WTC11 (cell line): ENCODE data around the gene ITGA3. TPM values are rescaled to one million over a fixed set of nuclear protein-coding genes. Genes with fewer than 3 reads are reported as not detected.

Source experiments
- ATAC-seq: fragments of 200-7000 bp; cut with Tn5 transposase; 2 replicates; pipeline ENCODE4 v1.10.0; 2021; ENCODE audit warnings: mild to moderate bottlenecking, moderate library complexity
- CTCF ChIA-PET: fragments of 300-600 bp; sonication (Branson Sonifier 250); formaldehyde crosslinking; loops from one replicate; lab custom pipeline; 2021; ENCODE audit warnings: antibody characterized with exemption; lab: Charles Lee
- POLR2A ChIA-PET: fragments of 350-600 bp; sonication (Branson Sonifier 250); formaldehyde crosslinking; loops from one replicate; lab custom pipeline; 2021; ENCODE audit warnings: antibody characterized with exemption; lab: Charles Lee
- DNase-seq: peaks from one replicate; pipeline ENCODE4 v3.0.0; 2021; ENCODE audit warnings: low spot score
- H3K27ac Mint-ChIP-seq: 2 replicates; pipeline ENCODE4 v1.8.0; 2021; ENCODE audit warnings: mixed read lengths
- H3K27me3 Mint-ChIP-seq: 2 replicates; pipeline ENCODE4 v1.8.0; 2021; ENCODE audit warnings: low read depth, mild to moderate bottlenecking, moderate library complexity, mixed read lengths
- H3K36me3 Mint-ChIP-seq: 2 replicates; pipeline ENCODE4 v1.8.0; 2021; ENCODE audit warnings: mixed read lengths
- H3K4me1 Mint-ChIP-seq: 2 replicates; pipeline ENCODE4 v1.8.0; 2022; ENCODE audit warnings: mixed read lengths
- H3K4me3 Mint-ChIP-seq: 2 replicates; pipeline ENCODE4 v1.8.0; 2021; ENCODE audit warnings: mild to moderate bottlenecking, moderate library complexity, mixed read lengths
- H3K9me3 Mint-ChIP-seq: 2 replicates; pipeline ENCODE4 v1.8.0; 2021; ENCODE audit warnings: mixed read lengths
- AR ChIP-seq: fragments of 250-450 bp; sonication (Bioruptor Pico); IDR thresholded peaks from 2 replicates; pipeline ENCODE4 v1.9.0; 2021; ENCODE audit warnings: mild to moderate bottlenecking
- ATF3 ChIP-seq: sonication (generic); formaldehyde crosslinking; conservative IDR thresholded peaks from 2 replicates; pipeline ENCODE4 v1.8.1; 2022; ENCODE audit warnings: mild to moderate bottlenecking, missing genetic modification reagents
- ATF6 ChIP-seq: sonication (generic); formaldehyde crosslinking; IDR thresholded peaks from 2 replicates; pipeline ENCODE4 v1.8.1; 2023; ENCODE audit warnings: mild to moderate bottlenecking, missing genetic modification reagents
- CDX4 ChIP-seq: fragments of 250-450 bp; sonication (Bioruptor Pico); IDR thresholded peaks from 2 replicates; pipeline ENCODE4 v1.9.0; 2021; ENCODE audit warnings: moderate library complexity, mild to moderate bottlenecking, inconsistent platforms, borderline replicate concordance
- CTCF ChIP-seq: fragments of 200-600 bp; IDR thresholded peaks from 2 replicates; pipeline ENCODE4 v1.8.0; 2022; ENCODE audit warnings: antibody characterized with exemption
- E2F4 ChIP-seq: sonication (generic); formaldehyde crosslinking; IDR thresholded peaks from 2 replicates; pipeline ENCODE4 v1.8.1; 2022; ENCODE audit warnings: low read depth, mild to moderate bottlenecking, moderate library complexity, missing genetic modification reagents, borderline replicate concordance
- ETV6 ChIP-seq: sonication (generic); formaldehyde crosslinking; IDR thresholded peaks from 2 replicates; pipeline ENCODE4 v1.8.1; 2022; ENCODE audit warnings: mild to moderate bottlenecking, missing genetic modification reagents
- KAT7 ChIP-seq: sonication (generic); formaldehyde crosslinking; IDR thresholded peaks from 2 replicates; pipeline ENCODE4 v1.8.1; 2023; ENCODE audit warnings: missing genetic modification reagents, mild to moderate bottlenecking, borderline replicate concordance
- MXD4 ChIP-seq: fragments of 250-450 bp; sonication (Bioruptor Pico); IDR thresholded peaks from 2 replicates; pipeline ENCODE4 v1.8.0; 2021; ENCODE audit warnings: mild to moderate bottlenecking, moderate library complexity, borderline replicate concordance
- NFYB ChIP-seq: sonication (generic); formaldehyde crosslinking; conservative IDR thresholded peaks from 2 replicates; pipeline ENCODE4 v1.8.0; 2022; ENCODE audit warnings: low read depth, missing genetic modification reagents
- SMAD4 ChIP-seq: sonication (generic); formaldehyde crosslinking; IDR thresholded peaks from 2 replicates; pipeline ENCODE4 v1.8.0; 2022; ENCODE audit warnings: mild to moderate bottlenecking, missing genetic modification reagents
- TEAD1 ChIP-seq: sonication (generic); formaldehyde crosslinking; IDR thresholded peaks from 2 replicates; pipeline ENCODE4 v1.8.0; 2022; ENCODE audit warnings: mild to moderate bottlenecking, missing genetic modification reagents
- ZNF416 ChIP-seq: fragments of 250-450 bp; sonication (Bioruptor Pico); IDR thresholded peaks from 2 replicates; pipeline ENCODE4 v1.9.0; 2021; ENCODE audit warnings: mild to moderate bottlenecking, inconsistent platforms
- ZNF671 ChIP-seq: fragments of 250-450 bp; sonication (Bioruptor Pico); IDR thresholded peaks from 2 replicates; pipeline ENCODE4 v1.8.0; 2021; ENCODE audit warnings: mild to moderate bottlenecking
- total RNA-seq: library from RNA; stranded (reverse); gene quantifications from 3 replicates; pipeline ENCODE4 v1.2.3, GENCODE V29; 2021
- TF ChIP-seq, protein P1 (sequence below): sonication (generic); formaldehyde crosslinking; IDR thresholded peaks from 2 replicates; pipeline ENCODE4 v1.8.1; 2023; ENCODE audit warnings: mild to moderate bottlenecking, missing genetic modification reagents, borderline replicate concordance
- TF ChIP-seq, protein P2 (sequence below): sonication (generic); formaldehyde crosslinking; IDR thresholded peaks from 2 replicates; pipeline ENCODE4 v1.8.1; 2022; ENCODE audit warnings: low read depth, missing genetic modification reagents, borderline replicate concordance

Gene ITGA3
- total RNA-seq, 1 experiment from 2014 or later = 35.3 TPM

DNA sequence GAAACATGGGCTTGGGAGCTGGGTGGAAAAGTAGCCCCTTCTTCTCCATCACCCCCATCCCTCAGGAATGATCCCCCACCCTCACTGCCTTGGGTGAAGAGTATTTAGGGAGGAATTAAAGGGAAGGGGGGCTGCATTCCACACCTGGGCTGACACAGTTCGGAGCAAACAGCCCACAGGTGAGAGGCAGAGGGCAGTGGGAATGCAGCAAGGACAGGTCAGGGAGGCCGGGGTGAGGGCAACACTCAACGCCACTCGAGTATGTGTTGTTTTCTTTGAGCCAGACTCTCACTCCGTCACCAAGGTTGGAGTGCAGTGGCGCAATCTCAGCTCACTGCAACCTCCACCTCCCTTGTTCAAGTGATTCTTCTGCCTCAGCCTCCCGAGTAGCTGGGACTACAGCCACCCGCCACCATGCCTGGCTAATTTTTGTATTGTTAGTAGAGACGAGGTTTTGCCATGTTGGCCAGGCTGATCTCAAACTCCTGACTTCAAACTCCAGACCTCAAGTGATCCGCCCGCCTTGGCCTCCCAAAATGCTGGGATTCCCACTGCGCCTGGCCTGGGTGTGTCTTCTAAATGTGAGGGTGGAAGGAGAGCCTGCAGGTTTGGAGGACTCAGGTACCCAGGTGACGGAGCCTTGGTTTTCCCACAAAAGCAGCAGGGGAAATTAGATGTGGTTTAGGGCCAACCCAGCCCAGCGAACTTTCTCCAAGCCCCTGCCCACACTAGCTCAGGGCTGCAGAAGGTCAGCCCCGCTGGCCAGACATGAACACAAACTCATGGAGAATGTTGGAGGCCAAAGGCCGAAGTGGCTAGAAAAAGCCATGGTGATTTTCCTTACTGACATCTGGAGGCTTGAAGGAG, 21.2 kb upstream of the ITGA3 start:
- DNase-seq (no peak), ATAC-seq (no peak; the same call in 1 of the 2 replicates)
- POLR2A ChIA-PET = interaction anchor here (0.7 kb wide), 1 partner anchor 13 kb away, joined by 6 read pairs; no protein-coding TSS in a partner anchor
- Mint-ChIP-seq H3K36me3 (no peaks in the 10 kb centered on the region), H3K9me3 (no peaks in the 10 kb centered on the region), H3K27me3 (peaks cover 5% of the 10 kb centered on the region), H3K27ac (peak overlapping the region; percentile 57; the same call in 1 of the 2 replicates)
- CTCF ChIA-PET = interaction anchor here (1.0 to 3.3 kb wide), 4 partner anchors 22 to 135 kb away, joined by 3 to 13 read pairs (median 8); partner anchors contain the start of gene ITGA3
- TF ChIP-seq ATF6 (no peak), SMAD4 (no peak), KAT7 (CRISPR knock-in tag) (no peak)
- TF ChIP-seq, all 79 proteins: peak for 0
- H3K4me1 Mint-ChIP-seq = peaks cover 11% of the 10 kb centered on the region
- no peak overlapping the region for H3K4me3 Mint-ChIP-seq

DNA sequence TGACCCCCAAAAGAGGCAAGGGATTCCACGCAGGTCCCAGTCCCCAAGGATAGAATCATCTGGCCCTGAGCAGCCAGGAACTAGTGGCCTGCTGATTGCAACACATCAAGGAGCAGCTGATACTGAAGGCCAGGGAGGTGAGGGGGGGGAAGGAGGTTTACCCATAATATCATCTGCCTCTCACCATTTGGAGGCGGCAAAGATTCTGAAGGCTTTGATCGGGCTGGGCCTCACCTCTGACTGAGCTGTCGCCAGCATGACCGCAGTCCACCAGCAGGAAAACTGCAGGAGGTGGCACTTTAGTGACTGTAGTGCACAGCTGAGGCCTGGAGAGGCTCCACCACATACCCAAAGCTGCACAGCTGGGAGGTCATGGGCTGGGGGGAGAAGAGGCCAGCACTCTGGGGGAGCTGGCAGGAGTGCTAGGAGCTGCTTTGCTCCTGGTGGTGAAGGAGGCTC, 20.5 kb upstream of the ITGA3 start:
- no peaks in the 10 kb centered on the region for H3K36me3 Mint-ChIP-seq
- H3K9me3 Mint-ChIP-seq = no peaks in the 10 kb centered on the region
- H3K27ac Mint-ChIP-seq = no peak overlapping the region
- DNase-seq (no peak), ATAC-seq (no peak)
- ChIA-PET CTCF (interaction anchor here (1.0 to 3.3 kb wide), 5 partner anchors 21 to 134 kb away, joined by 3 to 13 read pairs (median 10); partner anchors contain the start of gene ITGA3), POLR2A (no interaction called here)
- no peak overlapping the region for H3K4me3 Mint-ChIP-seq
- H3K27me3 Mint-ChIP-seq = peaks cover 5% of the 10 kb centered on the region
- H3K4me1 Mint-ChIP-seq = peaks cover 11% of the 10 kb centered on the region
- TF ChIP-seq ATF3 (CRISPR knock-in tag) = no peak
- no peak for TF ChIP-seq TEAD1 (CRISPR knock-in tag)
- TF ChIP-seq, protein P1, sequence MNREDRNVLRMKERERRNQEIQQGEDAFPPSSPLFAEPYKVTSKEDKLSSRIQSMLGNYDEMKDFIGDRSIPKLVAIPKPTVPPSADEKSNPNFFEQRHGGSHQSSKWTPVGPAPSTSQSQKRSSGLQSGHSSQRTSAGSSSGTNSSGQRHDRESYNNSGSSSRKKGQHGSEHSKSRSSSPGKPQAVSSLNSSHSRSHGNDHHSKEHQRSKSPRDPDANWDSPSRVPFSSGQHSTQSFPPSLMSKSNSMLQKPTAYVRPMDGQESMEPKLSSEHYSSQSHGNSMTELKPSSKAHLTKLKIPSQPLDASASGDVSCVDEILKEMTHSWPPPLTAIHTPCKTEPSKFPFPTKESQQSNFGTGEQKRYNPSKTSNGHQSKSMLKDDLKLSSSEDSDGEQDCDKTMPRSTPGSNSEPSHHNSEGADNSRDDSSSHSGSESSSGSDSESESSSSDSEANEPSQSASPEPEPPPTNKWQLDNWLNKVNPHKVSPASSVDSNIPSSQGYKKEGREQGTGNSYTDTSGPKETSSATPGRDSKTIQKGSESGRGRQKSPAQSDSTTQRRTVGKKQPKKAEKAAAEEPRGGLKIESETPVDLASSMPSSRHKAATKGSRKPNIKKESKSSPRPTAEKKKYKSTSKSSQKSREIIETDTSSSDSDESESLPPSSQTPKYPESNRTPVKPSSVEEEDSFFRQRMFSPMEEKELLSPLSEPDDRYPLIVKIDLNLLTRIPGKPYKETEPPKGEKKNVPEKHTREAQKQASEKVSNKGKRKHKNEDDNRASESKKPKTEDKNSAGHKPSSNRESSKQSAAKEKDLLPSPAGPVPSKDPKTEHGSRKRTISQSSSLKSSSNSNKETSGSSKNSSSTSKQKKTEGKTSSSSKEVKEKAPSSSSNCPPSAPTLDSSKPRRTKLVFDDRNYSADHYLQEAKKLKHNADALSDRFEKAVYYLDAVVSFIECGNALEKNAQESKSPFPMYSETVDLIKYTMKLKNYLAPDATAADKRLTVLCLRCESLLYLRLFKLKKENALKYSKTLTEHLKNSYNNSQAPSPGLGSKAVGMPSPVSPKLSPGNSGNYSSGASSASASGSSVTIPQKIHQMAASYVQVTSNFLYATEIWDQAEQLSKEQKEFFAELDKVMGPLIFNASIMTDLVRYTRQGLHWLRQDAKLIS (CRISPR knock-in tag) = no peak
- TF ChIP-seq NFYB (CRISPR knock-in tag) = no peak
- TF ChIP-seq, protein P2, sequence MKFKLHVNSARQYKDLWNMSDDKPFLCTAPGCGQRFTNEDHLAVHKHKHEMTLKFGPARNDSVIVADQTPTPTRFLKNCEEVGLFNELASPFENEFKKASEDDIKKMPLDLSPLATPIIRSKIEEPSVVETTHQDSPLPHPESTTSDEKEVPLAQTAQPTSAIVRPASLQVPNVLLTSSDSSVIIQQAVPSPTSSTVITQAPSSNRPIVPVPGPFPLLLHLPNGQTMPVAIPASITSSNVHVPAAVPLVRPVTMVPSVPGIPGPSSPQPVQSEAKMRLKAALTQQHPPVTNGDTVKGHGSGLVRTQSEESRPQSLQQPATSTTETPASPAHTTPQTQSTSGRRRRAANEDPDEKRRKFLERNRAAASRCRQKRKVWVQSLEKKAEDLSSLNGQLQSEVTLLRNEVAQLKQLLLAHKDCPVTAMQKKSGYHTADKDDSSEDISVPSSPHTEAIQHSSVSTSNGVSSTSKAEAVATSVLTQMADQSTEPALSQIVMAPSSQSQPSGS (CRISPR knock-in tag) = no peak
- no peak for TF ChIP-seq E2F4 (CRISPR knock-in tag)
- no peak for TF ChIP-seq CDX4
- TF ChIP-seq ZNF671 (CRISPR knock-in tag) = no peak
- no peak for TF ChIP-seq ETV6 (CRISPR knock-in tag)
- TF ChIP-seq AR = no peak
- TF ChIP-seq ZNF416 (CRISPR knock-in tag) = no peak
- no peak for TF ChIP-seq MXD4 (CRISPR knock-in tag)
- no peak for TF ChIP-seq CTCF
